ENCODE measurements around the gene GIGYF2. TPM values are rescaled to one million over a fixed set of nuclear protein-coding genes. Genes with fewer than 3 reads are reported as not detected.

The GIGYF2 gene
- total RNA-seq, 1 experiment from 2014 or later, result 68.3 TPM

GRCh38 chr2:232894746-232895145 lies 197.6 kb downstream of the GIGYF2 start:
- in situ Hi-C loops (cut with HindIII; ENCODE audit: low pct_unique_long_range_greater_than_20kb, low sequenced_read_pairs), result no loop called here
- POLR2A ChIA-PET, result no interaction called here
- H3K4me1 ChIP-seq (ENCODE audit: control insufficient read depth, insufficient read depth, low read length), result no peaks in the 10 kb centered on the region
- intact Hi-C loops (cut with micrococcal nuclease; ENCODE audit: unreplicated experiment), result no loop called here
- H3K4me3 ChIP-seq (ENCODE audit: low read depth in 2 of 2, low read length in 2 of 2), result no peak overlapping the region
- CTCF ChIA-PET, result no interaction called here
- H3K9me3 ChIP-seq (ENCODE audit: control insufficient read depth, insufficient read depth, low read depth, low read length), result no peaks in the 10 kb centered on the region
- H3K27ac ChIP-seq (ENCODE audit: low read length), result no peak overlapping the region
- no peak for ATAC-seq
- no peaks in the 10 kb centered on the region for H3K27me3 ChIP-seq (ENCODE audit: control insufficient read depth, insufficient read depth, low read length)
- TF ChIP-seq SIN3A (IDR thresholded peaks at IDR 0.05; ENCODE audit: borderline replicate concordance, insufficient read depth, low read depth, low read length), result no peak
- TF ChIP-seq POLR2AphosphoS5 (IDR thresholded peaks at IDR 0.05; ENCODE audit: low read depth, low read length), result no peak
- no peak for TF ChIP-seq CTCF (IDR thresholded peaks at IDR 0.05)
- no peak for TF ChIP-seq REST (IDR thresholded peaks at IDR 0.05; ENCODE audit: insufficient read depth in 1 of 2, low read depth in 2 of 2, low read length in 1 of 2)
- DNase-seq (ENCODE audit: low read depth, low spot score), result no peak
- BruUV-seq (replicated peaks), result no TSS peak
- no peaks in the 10 kb centered on the region for H3K36me3 ChIP-seq (ENCODE audit: control insufficient read depth, insufficient read depth, low read length)

- intact Hi-C loops (cut with micrococcal nuclease; ENCODE audit: unreplicated experiment) (no loop called here), in situ Hi-C loops (cut with HindIII; ENCODE audit: low pct_unique_long_range_greater_than_20kb, low sequenced_read_pairs) (no loop called here)
- no peak for TF ChIP-seq REST (IDR thresholded peaks at IDR 0.05; ENCODE audit: insufficient read depth in 1 of 2, low read depth in 2 of 2, low read length in 1 of 2)
- no peak for TF ChIP-seq POLR2AphosphoS5 (IDR thresholded peaks at IDR 0.05; ENCODE audit: low read depth, low read length)
- no peak for TF ChIP-seq TCF7L2 (IDR thresholded peaks at IDR 0.05; ENCODE audit: low read depth, low read length)
- TF ChIP-seq SIN3A (IDR thresholded peaks at IDR 0.05; ENCODE audit: borderline replicate concordance, insufficient read depth, low read depth, low read length), result no peak
- TF ChIP-seq CTCF (IDR thresholded peaks at IDR 0.05), result no peak
- ChIA-PET POLR2A (no interaction called here), CTCF (no interaction called here)
- no peaks in the 10 kb centered on the region for H3K27me3 ChIP-seq (ENCODE audit: control insufficient read depth, insufficient read depth, low read length)
- peaks cover 2% of the 10 kb centered on the region; the same call in 1 of the 2 replicates for H3K4me1 ChIP-seq (ENCODE audit: control insufficient read depth, insufficient read depth, low read length)
- ATAC-seq, result no peak
- H3K4me3 ChIP-seq (ENCODE audit: low read depth in 2 of 2, low read length in 2 of 2), result no peak overlapping the region
- H3K27ac ChIP-seq (ENCODE audit: low read length), result no peak overlapping the region
- no peaks in the 10 kb centered on the region for H3K36me3 ChIP-seq (ENCODE audit: control insufficient read depth, insufficient read depth, low read length)
- DNase-seq (ENCODE audit: low read depth, low spot score), result no peak
- no TSS peak for BruUV-seq (replicated peaks)
- no peaks in the 10 kb centered on the region for H3K9me3 ChIP-seq (ENCODE audit: control insufficient read depth, insufficient read depth, low read depth, low read length)
Measured at GRCh38 chr2:232896111-232896510, 199.0 kb downstream of the GIGYF2 start.
